Renal pelvis (tissue), 4 donors: ENCODE data around the gene ITGA7. TPM values are rescaled to one million over a fixed set of nuclear protein-coding genes. Genes with fewer than 3 reads are reported as not detected.
A peak's percentile ranks its signal among the peaks of the same experiment; 100 is the strongest.

Experiments used
- DNase-seq: peaks from one replicate; pipeline ENCODE4 v3.0.0-alpha.2; 2013
- polyA plus RNA-seq, 3 donors: library from polyadenylated mRNA; unstranded; fragments of 120-200 nt; gene quantifications; one replicate each; pipeline ENCODE4 v1.2.1, GENCODE V29; 2013; ENCODE audit not compliant: insufficient read length in 3 of 3

The ITGA7 gene
- polyA plus RNA-seq, 3 donors: 38.2 to 43.3 (median 38.9) TPM

GRCh38 chr12:55720071-55720564 is 12.4 kb upstream of the ITGA7 start, which contains the start of gene RDH5:
Gene RDH5 (plus strand): TSS chr12:55720393. CDS start chr12:55721185, 792 bp downstream.
- DNase-seq: no peak

GRCh38 chr12:55719371-55719770 is 11.7 kb upstream of the ITGA7 start:
- no peak for DNase-seq

GRCh38 chr12:55718624-55719275 is 11.0 kb upstream of the ITGA7 start:
- DNase-seq: no peak

GRCh38 chr12:55718015-55718414 is 10.3 kb upstream of the ITGA7 start:
- no peak for DNase-seq

GRCh38 chr12:55717011-55718007 is 9.6 kb upstream of the ITGA7 start:
- no peak for DNase-seq

GRCh38 chr12:55716582-55716957 is 8.9 kb upstream of the ITGA7 start:
- DNase-seq: no peak

- peak; percentile 94 for DNase-seq
Measured at GRCh38 chr12:55715833-55716581, 8.3 kb upstream of the ITGA7 start, which contains the start of gene BLOC1S1. Gene BLOC1S1 (plus strand): TSS chr12:55716046. CDS start chr12:55716052, 6 bp downstream.

GRCh38 chr12:55715169-55715764 is 7.6 kb upstream of the ITGA7 start:
- no peak for DNase-seq

- no peak for DNase-seq
Measured at GRCh38 chr12:55713721-55714120, 6.0 kb upstream of the ITGA7 start.

GRCh38 chr12:55712700-55713415 is 5.2 kb upstream of the ITGA7 start:
- no peak for DNase-seq

- DNase-seq: no peak
Measured at GRCh38 chr12:55711786-55712553, 4.3 kb upstream of the ITGA7 start.

- no peak for DNase-seq
Measured at GRCh38 chr12:55708695-55709233, 1.1 kb upstream of the ITGA7 start.

- DNase-seq: no peak
Measured at GRCh38 chr12:55707219-55707671, 459 bp downstream of the ITGA7 start.

GRCh38 chr12:55706568-55707218 is 1.0 kb downstream of the ITGA7 start:
- no peak for DNase-seq

GRCh38 chr12:55705782-55706402 is 1.8 kb downstream of the ITGA7 start:
- no peak for DNase-seq

- DNase-seq: no peak
Measured at GRCh38 chr12:55704824-55705718, 2.6 kb downstream of the ITGA7 start.
